Loucy (cell line): ENCODE data around the gene ACACB.

Experiments
- H2AFZ ChIP-seq: fragments of 200-600 bp; sonication (generic); 2 replicates; pipeline ENCODE4 v1.6.0; 2016; ENCODE audit warnings: antibody characterized with exemption, mild to moderate bottlenecking, low read length, moderate library complexity
- H3F3A ChIP-seq: fragments of 200-600 bp; 2 replicates; pipeline ENCODE4 v1.6.0; 2016; ENCODE audit warnings: antibody characterized with exemption, low read depth, mild to moderate bottlenecking
- H3K27me3 ChIP-seq: fragments of 200-600 bp; sonication (generic); 2 replicates; pipeline ENCODE4 v1.6.1; 2014; ENCODE audit warnings: low read length, mild to moderate bottlenecking; ENCODE audit not compliant: insufficient read depth, poor library complexity, severe bottlenecking
- H3K36me3 ChIP-seq: fragments of 200-600 bp; sonication (generic); 2 replicates; pipeline ENCODE4 v1.6.1; 2016; ENCODE audit warnings: low read length; ENCODE audit not compliant: insufficient read depth
- H3K4me1 ChIP-seq: fragments of 200-600 bp; sonication (generic); 2 replicates; pipeline ENCODE4 v1.5.1; 2014; ENCODE audit warnings: low read length, mild to moderate bottlenecking; ENCODE audit not compliant: insufficient read depth, poor library complexity, severe bottlenecking
- H3K4me2 ChIP-seq: fragments of 200-600 bp; sonication (generic); 2 replicates; pipeline ENCODE4 v1.6.0; 2014; ENCODE audit warnings: antibody characterized with exemption, low read length, low read depth, mild to moderate bottlenecking; ENCODE audit not compliant: poor library complexity, severe bottlenecking
- H3K4me3 ChIP-seq: fragments of 200-600 bp; sonication (generic); 2 replicates; pipeline ENCODE4 v1.5.1; 2014; ENCODE audit warnings: low read length, mild to moderate bottlenecking, mixed read lengths; ENCODE audit not compliant: poor library complexity, severe bottlenecking
- H3K79me2 ChIP-seq: fragments of 200-600 bp; sonication (generic); 2 replicates; pipeline ENCODE4 v1.6.1; 2014; ENCODE audit warnings: low read length; ENCODE audit not compliant: insufficient read depth
- H3K9ac ChIP-seq: fragments of 200-600 bp; sonication (generic); 2 replicates; pipeline ENCODE4 v1.6.0; 2014; ENCODE audit warnings: mild to moderate bottlenecking, low read depth, low read length, moderate library complexity; ENCODE audit not compliant: poor library complexity, severe bottlenecking
- H3K9me2 ChIP-seq: fragments of 200-600 bp; sonication (generic); replicated peaks from 2 replicates; pipeline ENCODE4 v1.6.1; 2016; ENCODE audit warnings: low read depth, low read length, mixed read lengths
- H3K9me3 ChIP-seq: fragments of 200-600 bp; sonication (generic); 2 replicates; pipeline ENCODE4 v1.6.1; 2014; ENCODE audit warnings: mild to moderate bottlenecking, antibody characterized with exemption, low read length, low read depth; ENCODE audit not compliant: insufficient read depth
- H4K20me1 ChIP-seq: fragments of 200-600 bp; sonication (generic); 2 replicates; pipeline ENCODE4 v1.6.0; 2014; ENCODE audit warnings: antibody characterized with exemption, low read length, mild to moderate bottlenecking; ENCODE audit not compliant: insufficient read depth, poor library complexity, severe bottlenecking
- EZH2phosphoT487 ChIP-seq: fragments of 200-600 bp; IDR thresholded peaks from 2 replicates; pipeline ENCODE4 v1.6.1; 2018; ENCODE audit warnings: antibody characterized with exemption, mild to moderate bottlenecking, moderate library complexity, borderline replicate concordance
- TF ChIP-seq, protein P1 (sequence below): fragments of 200-600 bp; sonication (generic); conservative IDR thresholded peaks from 2 replicates; pipeline ENCODE4 v1.5.1; 2014; ENCODE audit warnings: mild to moderate bottlenecking, antibody characterized with exemption, low read length

The ACACB gene

DNA sequence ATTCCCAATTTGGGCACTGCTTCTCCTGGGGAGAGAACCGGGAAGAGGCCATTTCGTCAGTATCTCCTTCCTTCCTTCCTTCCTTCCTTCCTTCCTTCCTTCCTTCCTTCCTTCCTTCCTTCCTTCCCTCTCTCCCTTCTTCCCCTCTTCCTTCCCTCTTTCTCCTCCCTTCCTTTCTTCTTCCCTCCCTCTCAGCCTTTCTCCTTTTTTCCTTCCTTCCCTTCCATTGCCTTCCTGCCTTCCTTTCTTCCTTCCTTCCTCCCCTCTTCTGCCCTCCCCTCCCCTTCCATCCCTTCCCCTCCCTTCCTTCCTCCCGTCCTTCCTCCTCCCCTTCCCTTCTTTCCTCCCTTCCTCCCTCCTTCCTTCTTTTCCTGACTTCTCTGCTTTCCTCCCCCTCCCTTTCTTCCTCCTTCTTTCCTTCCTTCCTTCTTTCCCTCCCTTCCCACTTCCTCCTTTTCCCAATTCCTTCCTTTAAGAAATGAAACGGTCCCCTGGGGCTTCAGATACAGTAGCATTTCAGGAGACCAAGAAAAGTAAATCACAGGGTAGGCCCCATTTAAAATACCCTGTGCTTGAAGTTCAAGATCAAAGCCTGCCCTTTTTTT is 71.8 kb downstream of the ACACB start:
- Histone ChIP-seq H2AFZ (no peak overlapping the region), H3K36me3 (no peaks in the 10 kb centered on the region; the same call in 1 of the 2 replicates), H3K27me3 (no peaks in the 10 kb centered on the region), H3K4me1 (no peaks in the 10 kb centered on the region), H3F3A (no peaks in the 10 kb centered on the region), H3K9me2 (no peaks in the 10 kb centered on the region), H3K4me2 (no peak overlapping the region), H3K9ac (no peak overlapping the region), H4K20me1 (no peaks in the 10 kb centered on the region), H3K79me2 (no peaks in the 10 kb centered on the region), H3K4me3 (no peak overlapping the region), H3K9me3 (no peaks in the 10 kb centered on the region)
- no peak for TF ChIP-seq EZH2phosphoT487
- TF ChIP-seq, protein P1, sequence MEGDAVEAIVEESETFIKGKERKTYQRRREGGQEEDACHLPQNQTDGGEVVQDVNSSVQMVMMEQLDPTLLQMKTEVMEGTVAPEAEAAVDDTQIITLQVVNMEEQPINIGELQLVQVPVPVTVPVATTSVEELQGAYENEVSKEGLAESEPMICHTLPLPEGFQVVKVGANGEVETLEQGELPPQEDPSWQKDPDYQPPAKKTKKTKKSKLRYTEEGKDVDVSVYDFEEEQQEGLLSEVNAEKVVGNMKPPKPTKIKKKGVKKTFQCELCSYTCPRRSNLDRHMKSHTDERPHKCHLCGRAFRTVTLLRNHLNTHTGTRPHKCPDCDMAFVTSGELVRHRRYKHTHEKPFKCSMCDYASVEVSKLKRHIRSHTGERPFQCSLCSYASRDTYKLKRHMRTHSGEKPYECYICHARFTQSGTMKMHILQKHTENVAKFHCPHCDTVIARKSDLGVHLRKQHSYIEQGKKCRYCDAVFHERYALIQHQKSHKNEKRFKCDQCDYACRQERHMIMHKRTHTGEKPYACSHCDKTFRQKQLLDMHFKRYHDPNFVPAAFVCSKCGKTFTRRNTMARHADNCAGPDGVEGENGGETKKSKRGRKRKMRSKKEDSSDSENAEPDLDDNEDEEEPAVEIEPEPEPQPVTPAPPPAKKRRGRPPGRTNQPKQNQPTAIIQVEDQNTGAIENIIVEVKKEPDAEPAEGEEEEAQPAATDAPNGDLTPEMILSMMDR: no peak

DNA sequence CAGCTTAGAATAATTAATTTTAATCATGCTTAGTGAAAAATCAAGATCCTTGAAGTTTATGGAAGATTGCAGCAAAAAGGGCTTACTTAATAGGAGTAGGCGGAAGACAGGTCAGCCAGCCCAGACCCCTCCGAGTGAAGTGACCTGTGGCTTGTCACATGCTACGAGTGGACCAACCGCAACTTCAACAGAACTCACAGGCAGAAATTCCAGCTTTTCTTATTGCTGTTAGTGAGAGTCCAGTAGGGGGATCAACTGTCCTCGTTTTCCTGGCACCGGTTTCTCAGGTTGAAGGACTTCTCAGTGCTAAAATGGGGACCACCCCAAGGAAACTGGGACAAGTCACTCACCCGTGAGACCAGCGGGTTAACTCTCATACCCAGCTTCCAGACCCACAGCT is 72.9 kb downstream of the ACACB start:
- Histone ChIP-seq H3K9ac (no peak overlapping the region), H3F3A (no peaks in the 10 kb centered on the region), H4K20me1 (no peaks in the 10 kb centered on the region), H3K4me2 (no peak overlapping the region), H3K9me3 (no peaks in the 10 kb centered on the region), H3K27me3 (no peaks in the 10 kb centered on the region), H3K4me1 (no peaks in the 10 kb centered on the region), H3K9me2 (no peaks in the 10 kb centered on the region), H2AFZ (no peak overlapping the region), H3K79me2 (no peaks in the 10 kb centered on the region), H3K4me3 (no peak overlapping the region), H3K36me3 (no peaks in the 10 kb centered on the region; the same call in 1 of the 2 replicates)
- TF ChIP-seq EZH2phosphoT487: no peak
- TF ChIP-seq, protein P1: no peak

DNA sequence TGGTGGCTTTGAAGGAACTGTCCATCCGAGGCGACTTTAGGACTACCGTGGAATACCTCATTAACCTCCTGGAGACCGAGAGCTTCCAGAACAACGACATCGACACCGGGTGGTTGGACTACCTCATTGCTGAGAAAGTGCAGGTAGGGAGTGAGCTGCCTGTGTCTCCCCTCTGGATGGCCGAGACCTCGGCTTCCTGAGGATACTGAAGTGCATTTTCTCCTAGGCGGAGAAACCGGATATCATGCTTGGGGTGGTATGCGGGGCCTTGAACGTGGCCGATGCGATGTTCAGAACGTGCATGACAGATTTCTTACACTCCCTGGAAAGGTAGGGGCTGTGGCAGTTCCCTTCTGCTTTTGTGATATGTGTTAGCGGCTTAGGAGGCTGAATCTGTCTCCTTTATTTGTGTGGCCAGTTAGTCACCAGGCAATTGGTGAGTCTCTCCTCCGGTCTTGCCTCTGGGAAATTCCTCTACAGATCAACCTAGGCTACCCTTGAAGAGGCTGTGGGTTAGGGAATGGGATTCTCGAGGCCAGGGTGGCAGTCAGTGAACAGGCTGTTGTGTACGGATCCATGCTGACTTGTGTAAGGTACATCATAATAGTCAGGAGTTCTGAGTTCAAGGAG is 75.3 kb downstream of the ACACB start:
- no peak overlapping the region for H3K4me3 ChIP-seq
- H3K79me2 ChIP-seq: no peaks in the 10 kb centered on the region
- H3K9me2 ChIP-seq: no peaks in the 10 kb centered on the region
- no peaks in the 10 kb centered on the region for H3F3A ChIP-seq
- no peaks in the 10 kb centered on the region for H3K27me3 ChIP-seq
- TF ChIP-seq EZH2phosphoT487: no peak
- TF ChIP-seq, protein P1: no peak
- no peaks in the 10 kb centered on the region for H3K4me1 ChIP-seq
- no peaks in the 10 kb centered on the region for H3K36me3 ChIP-seq
- no peak overlapping the region for H3K4me2 ChIP-seq
- no peak overlapping the region for H2AFZ ChIP-seq
- no peaks in the 10 kb centered on the region for H4K20me1 ChIP-seq
- H3K9ac ChIP-seq: no peak overlapping the region
- H3K9me3 ChIP-seq: no peaks in the 10 kb centered on the region
